ENCODE data around the gene AUTS2.

AUTS2 gene

GRCh38 chr7:69862413-69863064 lies 264.3 kb downstream of the AUTS2 start:
- TF ChIP-seq CTCF (IDR thresholded peaks at IDR 0.05; ENCODE audit: extremely low read depth, missing control alignments), result no peak
- no peak for DNase-seq (ENCODE audit: low spot score)

- no peak for TF ChIP-seq CTCF (IDR thresholded peaks at IDR 0.05; ENCODE audit: extremely low read depth, missing control alignments)
- DNase-seq (ENCODE audit: low spot score), result no peak
These were observed 266.0 kb downstream of the AUTS2 start for GRCh38 chr7:69864274-69864673.

- TF ChIP-seq CTCF (IDR thresholded peaks at IDR 0.05; ENCODE audit: extremely low read depth, missing control alignments), result no peak
- no peak for DNase-seq (ENCODE audit: low spot score)
These were observed 266.5 kb downstream of the AUTS2 start for GRCh38 chr7:69864822-69865221.

- TF ChIP-seq CTCF (IDR thresholded peaks at IDR 0.05; ENCODE audit: extremely low read depth, missing control alignments), result no peak
- DNase-seq (ENCODE audit: low spot score), result no peak
These were observed 270.6 kb downstream of the AUTS2 start for GRCh38 chr7:69868921-69869320.

- DNase-seq (ENCODE audit: low spot score), result no peak
- TF ChIP-seq CTCF (IDR thresholded peaks at IDR 0.05; ENCODE audit: extremely low read depth, missing control alignments), result no peak
These were observed 273.1 kb downstream of the AUTS2 start for GRCh38 chr7:69871213-69871885.

- no peak for TF ChIP-seq CTCF (IDR thresholded peaks at IDR 0.05; ENCODE audit: extremely low read depth, missing control alignments)
- DNase-seq (ENCODE audit: low spot score), result no peak
These were observed 273.8 kb downstream of the AUTS2 start for GRCh38 chr7:69871886-69872569.

- DNase-seq (ENCODE audit: low spot score), result no peak
- TF ChIP-seq CTCF (IDR thresholded peaks at IDR 0.05; ENCODE audit: extremely low read depth, missing control alignments), result no peak
These were observed 275.2 kb downstream of the AUTS2 start for GRCh38 chr7:69873512-69873911.
